ENCODE results near the gene SOX9.
A peak's percentile ranks its signal among the peaks of the same experiment; 100 is the strongest.

- TF ChIP-seq MAX (IDR thresholded peaks at IDR 0.05) (peak; percentile 54), CTCF (IDR thresholded peaks at IDR 0.05; ENCODE audit: low read depth, low read length, missing input control) (no peak), REST (IDR thresholded peaks at IDR 0.05) (no peak), JUND (IDR thresholded peaks at IDR 0.05) (peak in 1 of 2 donors; percentile 17), GABPA (IDR thresholded peaks at IDR 0.05 in 1 of 2, conservative IDR thresholded peaks at IDR 0.05 in 1 of 2) (no peak), RAD21 (IDR thresholded peaks at IDR 0.05) (no peak), TAF1 (conservative IDR thresholded peaks at IDR 0.05) (no peak), EGR1 (IDR thresholded peaks at IDR 0.05; ENCODE audit: low read depth in 2 of 2) (peak in 1 of 2 donors; percentile 26), RXRA (IDR thresholded peaks at IDR 0.05) (peak; percentile 38 to 86), ATF3 (IDR thresholded peaks at IDR 0.05) (no peak), NR2F2 (IDR thresholded peaks at IDR 0.05) (no peak), FOXA1 (IDR thresholded peaks at IDR 0.05) (no peak), SP1 (IDR thresholded peaks at IDR 0.05) (no peak), ZBTB33 (IDR thresholded peaks at IDR 0.05) (peak; percentile 48)
Measured at GRCh38 chr17:72079700-72080099, 41.1 kb upstream of the SOX9 start.
